Activated CD4-positive, alpha-beta T cell treated with anti-CD3 and anti-CD28 coated beads, Interleukin-2, Interleukin-6, amounts not matched to agents 100 ng/mL and 50 ng/mL, durations not matched to agents 16 hours and 8 hours (primary cell): ENCODE data around the gene SLC17A5.
"Not testable (repeated sequence)": the region's sequence is repeated elsewhere in the genome, so short reads cannot be mapped to it uniquely, and the experiment has no call there.

Experiments
- DNase-seq: peaks from one replicate; pipeline ENCODE4 v3.0.0-alpha.2; 2020

The SLC17A5 gene, protein sequence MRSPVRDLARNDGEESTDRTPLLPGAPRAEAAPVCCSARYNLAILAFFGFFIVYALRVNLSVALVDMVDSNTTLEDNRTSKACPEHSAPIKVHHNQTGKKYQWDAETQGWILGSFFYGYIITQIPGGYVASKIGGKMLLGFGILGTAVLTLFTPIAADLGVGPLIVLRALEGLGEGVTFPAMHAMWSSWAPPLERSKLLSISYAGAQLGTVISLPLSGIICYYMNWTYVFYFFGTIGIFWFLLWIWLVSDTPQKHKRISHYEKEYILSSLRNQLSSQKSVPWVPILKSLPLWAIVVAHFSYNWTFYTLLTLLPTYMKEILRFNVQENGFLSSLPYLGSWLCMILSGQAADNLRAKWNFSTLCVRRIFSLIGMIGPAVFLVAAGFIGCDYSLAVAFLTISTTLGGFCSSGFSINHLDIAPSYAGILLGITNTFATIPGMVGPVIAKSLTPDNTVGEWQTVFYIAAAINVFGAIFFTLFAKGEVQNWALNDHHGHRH

GRCh38 chr6:73653571-73654424 is at the start of gene SLC17A5:
Gene SLC17A5 (minus strand): TSS chr6:73653992. CDS start chr6:73653886, 106 bp downstream.
- peak; percentile 97 for DNase-seq

DNA sequence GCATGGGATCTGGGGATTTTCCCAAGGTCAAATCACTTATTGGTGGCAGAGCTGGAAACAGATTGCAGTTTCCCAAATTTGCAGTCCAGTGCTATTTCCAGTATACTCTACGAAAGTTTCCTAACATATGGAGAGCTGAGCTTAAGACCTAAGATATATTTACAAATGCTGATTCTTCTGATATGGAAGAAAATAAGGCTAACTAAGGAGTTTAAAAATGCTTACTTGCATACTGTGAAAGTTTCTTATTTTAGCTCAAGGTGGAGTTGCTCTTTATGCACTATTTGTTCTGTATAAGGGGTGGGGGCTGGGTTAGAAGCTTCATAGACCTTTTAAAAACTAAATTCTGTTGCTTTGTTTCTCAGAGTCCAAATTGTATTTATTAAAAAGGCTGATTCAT is 49.7 kb upstream of the SLC17A5 start:
- DNase-seq: no peak

- DNase-seq: no peak
Measured at GRCh38 chr6:73702444-73702843, 48.7 kb upstream of the SLC17A5 start.

- no peak for DNase-seq
Measured at GRCh38 chr6:73699676-73700459, 46.1 kb upstream of the SLC17A5 start.

- peak; percentile 57 for DNase-seq
Measured at GRCh38 chr6:73696966-73697655, 43.3 kb upstream of the SLC17A5 start.

- peak; percentile 83 for DNase-seq
Measured at GRCh38 chr6:73695619-73696421, 42.0 kb upstream of the SLC17A5 start, which contains the start of gene CD109. Gene CD109 (plus strand): TSS chr6:73696203. CDS start chr6:73696216, 13 bp downstream.

- DNase-seq: peak; percentile 55
Measured at GRCh38 chr6:73694711-73695411, 41.1 kb upstream of the SLC17A5 start.

DNA sequence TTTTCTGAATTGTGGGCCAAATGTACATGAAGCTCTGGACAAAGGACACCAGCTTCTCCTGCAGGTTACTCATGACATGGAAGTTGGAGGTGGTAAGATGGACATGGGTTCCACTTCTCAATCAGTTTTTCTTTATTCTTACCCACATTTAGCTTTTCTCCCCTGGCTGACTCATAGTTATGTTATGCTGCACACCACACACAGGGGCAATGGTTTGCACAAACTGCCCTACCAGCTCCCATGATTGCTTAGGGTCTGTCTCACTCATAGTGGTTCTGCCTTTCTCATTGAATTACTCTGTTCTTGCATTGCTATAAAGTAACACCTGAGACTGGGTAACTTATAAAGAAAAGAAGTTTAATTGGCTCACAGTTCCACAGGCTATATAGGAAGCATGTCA is 37.7 kb upstream of the SLC17A5 start:
- peak; percentile 55 for DNase-seq

- DNase-seq: no peak
Measured at GRCh38 chr6:73690056-73690455, 36.3 kb upstream of the SLC17A5 start.

- no peak for DNase-seq
Measured at GRCh38 chr6:73688351-73688750, 34.6 kb upstream of the SLC17A5 start.

DNA sequence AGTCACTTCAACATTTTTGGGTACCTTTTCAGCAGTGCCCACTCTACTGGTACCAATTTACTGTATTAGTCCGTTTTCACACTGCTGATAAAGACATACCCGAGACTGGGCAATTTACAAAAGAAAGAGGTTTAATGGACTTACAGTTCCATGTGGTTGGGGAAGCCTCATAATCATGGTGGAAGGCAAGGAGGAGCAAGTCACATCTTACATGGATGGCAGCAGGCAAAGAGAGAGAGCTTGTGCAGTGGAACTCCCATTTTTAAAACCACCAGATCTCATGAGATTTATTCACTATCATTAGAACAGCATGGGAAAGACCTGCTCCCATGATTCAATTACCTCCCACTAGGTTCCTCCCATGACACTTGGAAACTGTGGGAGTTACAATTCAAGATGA is 29.8 kb upstream of the SLC17A5 start:
- DNase-seq: not testable (repeated sequence)

GRCh38 chr6:73680289-73680918 is 26.6 kb upstream of the SLC17A5 start:
- no peak for DNase-seq

DNA sequence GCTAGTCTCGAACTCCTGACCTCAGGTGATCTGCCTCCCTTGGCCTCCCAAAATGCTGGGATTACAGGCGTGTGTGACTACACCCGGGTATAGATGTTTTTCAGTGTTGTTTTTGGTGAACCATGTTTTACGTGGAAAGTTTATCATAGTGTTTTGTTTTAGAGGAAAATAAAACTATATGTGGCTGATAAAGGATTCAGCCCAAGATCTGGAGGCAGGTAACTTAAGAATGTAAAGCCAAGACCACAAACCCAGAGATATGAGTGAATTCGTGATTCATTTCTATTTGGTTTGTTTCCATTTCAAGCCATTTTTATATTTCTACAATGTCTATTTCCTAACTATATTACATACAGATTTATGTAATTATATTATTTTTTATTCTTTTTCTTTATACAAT is 26.1 kb upstream of the SLC17A5 start:
- DNase-seq: not testable (repeated sequence)

DNA sequence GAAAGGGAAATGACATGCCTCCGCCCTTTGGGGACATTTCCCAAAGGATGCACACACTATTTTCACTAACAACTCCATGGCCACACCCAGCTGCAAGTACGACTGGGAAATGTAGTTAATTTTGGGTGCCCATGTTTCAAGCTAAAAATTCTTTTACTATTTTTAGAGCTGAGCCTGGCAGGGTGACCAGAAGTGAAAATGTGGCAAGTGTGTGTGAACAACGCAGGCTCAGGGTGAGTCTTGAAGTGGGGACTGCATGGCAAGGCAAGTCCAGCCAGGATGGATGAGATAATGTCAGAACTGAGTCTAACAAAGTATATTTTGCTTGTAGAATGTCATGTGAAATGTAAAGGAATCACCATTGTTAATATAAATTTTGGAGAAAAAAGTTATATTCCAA is 25.2 kb upstream of the SLC17A5 start:
- no peak for DNase-seq

GRCh38 chr6:73675466-73676098 is 21.8 kb upstream of the SLC17A5 start:
- peak; percentile 88 for DNase-seq

DNA sequence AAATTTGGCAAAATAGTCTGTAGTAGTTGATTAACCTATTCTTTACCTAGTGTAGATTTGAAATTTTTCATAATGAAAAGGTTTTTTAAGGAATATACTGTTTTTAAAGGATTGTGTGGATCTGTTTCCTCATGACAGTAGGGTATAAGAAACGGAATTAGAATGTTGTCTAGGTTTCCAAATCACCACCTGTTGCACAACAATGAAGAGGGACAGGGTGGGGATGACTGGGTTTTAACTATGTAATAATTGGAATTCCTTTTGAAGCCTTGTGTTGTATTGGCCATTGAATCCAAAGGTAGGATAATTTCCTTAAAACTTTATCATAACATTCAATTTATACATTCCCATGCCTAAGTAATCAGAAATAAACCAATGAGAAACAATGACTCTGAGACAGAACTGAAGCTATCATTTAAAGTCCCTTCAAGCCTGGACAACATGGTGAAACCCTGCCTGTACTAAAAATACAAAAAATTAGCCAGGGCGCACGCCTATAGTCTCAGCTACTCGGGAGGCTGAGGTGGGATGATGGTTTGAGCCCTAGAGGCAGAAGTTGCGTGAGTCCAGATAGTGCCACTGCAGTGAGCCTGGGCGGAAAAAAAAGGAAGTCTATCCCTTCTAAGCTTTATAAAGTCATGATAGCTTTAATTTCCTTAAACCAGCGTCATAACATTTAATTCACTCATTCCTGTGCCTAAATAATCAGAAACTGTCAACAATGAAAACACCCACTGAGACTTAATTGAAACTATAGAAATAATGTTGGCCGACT is 18.3 kb upstream of the SLC17A5 start:
- DNase-seq: no peak

DNA sequence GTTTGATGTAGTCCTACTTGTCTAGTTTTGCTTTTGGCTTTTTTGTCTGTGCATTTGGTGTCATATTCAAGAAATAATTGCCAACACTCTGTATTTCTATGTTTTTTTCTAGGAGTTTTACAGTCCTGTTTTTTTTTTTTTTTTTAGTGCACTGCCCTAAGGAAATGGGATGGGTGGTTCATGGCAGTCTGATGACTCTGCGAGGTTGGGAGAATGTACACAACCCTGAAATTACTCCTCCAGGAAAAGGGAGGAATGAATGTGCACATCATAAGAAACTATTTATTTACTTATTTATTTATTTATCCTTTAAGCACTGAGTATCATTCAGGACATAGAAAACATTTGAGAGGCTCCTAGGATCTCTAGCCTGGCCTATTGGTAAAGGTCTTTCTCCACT is 15.2 kb upstream of the SLC17A5 start:
- DNase-seq: no peak

DNA sequence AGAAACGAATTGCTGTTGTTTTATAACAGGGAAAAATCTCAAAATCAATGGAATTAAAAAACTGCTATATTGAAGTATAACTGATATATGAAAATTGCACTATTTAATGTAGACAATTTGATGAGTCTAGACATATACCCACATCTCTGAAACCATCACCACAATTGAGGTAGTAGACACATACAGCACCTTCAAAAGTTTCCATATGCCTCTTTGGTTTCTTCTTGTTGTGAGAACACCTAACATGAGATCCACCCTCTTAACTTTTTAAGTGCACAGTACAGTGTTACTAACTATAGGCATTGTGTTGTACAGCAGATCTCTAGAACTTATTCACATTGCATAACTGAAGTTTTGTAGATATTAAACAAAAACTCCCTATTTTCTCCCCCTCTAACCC is 14.0 kb upstream of the SLC17A5 start:
- DNase-seq: no peak

- no peak for DNase-seq
Measured at GRCh38 chr6:73666393-73666792, 12.6 kb upstream of the SLC17A5 start.
